Mesothelial cell of epicardium (in vitro differentiated cells): ENCODE data around the gene UNC5A. TPM values are rescaled to one million over a fixed set of nuclear protein-coding genes. Genes with fewer than 3 reads are reported as not detected.

Experiments used
- DNase-seq, 2 experiments: peaks; one replicate each; pipeline ENCODE4 v3.0.0; 2021; ENCODE audit warnings: low spot score in 2 of 2; ENCODE audit not compliant: unreplicated experiment in 2 of 2
- H3K27ac Mint-ChIP-seq: 2 replicates; pipeline ENCODE4 v1.8.0; 2021; ENCODE audit warnings: mixed read lengths
- H3K27me3 Mint-ChIP-seq: 2 replicates; pipeline ENCODE4 v1.8.0; 2021; ENCODE audit warnings: low read depth, mixed read lengths
- H3K36me3 Mint-ChIP-seq: 2 replicates; pipeline ENCODE4 v1.8.0; 2021; ENCODE audit warnings: mixed read lengths
- H3K4me1 Mint-ChIP-seq: 2 replicates; pipeline ENCODE4 v1.8.0; 2021; ENCODE audit warnings: mixed read lengths
- H3K4me3 Mint-ChIP-seq: 2 replicates; pipeline ENCODE4 v1.8.0; 2021; ENCODE audit warnings: mild to moderate bottlenecking, moderate library complexity, mixed read lengths
- H3K9me3 Mint-ChIP-seq: 2 replicates; pipeline ENCODE4 v1.8.0; 2021; ENCODE audit warnings: mixed read lengths
- CTCF ChIP-seq: fragments of 200-600 bp; sonication (generic); IDR thresholded peaks from one replicate; pipeline ENCODE4 v1.5.0; 2021; ENCODE audit warnings: antibody characterized with exemption; ENCODE audit not compliant: unreplicated experiment
- total RNA-seq: library from RNA; stranded (reverse); gene quantifications from 3 replicates; pipeline ENCODE4 v1.2.1, GENCODE V29; 2021

The UNC5A gene
- total RNA-seq, 1 donor from 2014 or later = not detected

- Mint-ChIP-seq H3K27ac (no peak overlapping the region), H3K4me3 (no peak overlapping the region), H3K27me3 (peaks cover 20% of the 10 kb centered on the region), H3K4me1 (no peaks in the 10 kb centered on the region), H3K36me3 (no peaks in the 10 kb centered on the region), H3K9me3 (no peaks in the 10 kb centered on the region)
- TF ChIP-seq CTCF = no peak
- no peak for DNase-seq
Observed at GRCh38 chr5:176894298-176894697, 83.9 kb downstream of the UNC5A start.

GRCh38 chr5:176895831-176896230 lies 85.5 kb downstream of the UNC5A start:
- no peaks in the 10 kb centered on the region for H3K9me3 Mint-ChIP-seq
- H3K36me3 Mint-ChIP-seq = no peaks in the 10 kb centered on the region
- DNase-seq = no peak
- TF ChIP-seq CTCF = no peak
- H3K4me3 Mint-ChIP-seq = no peak overlapping the region
- no peaks in the 10 kb centered on the region for H3K4me1 Mint-ChIP-seq
- H3K27me3 Mint-ChIP-seq = peaks cover 18% of the 10 kb centered on the region
- no peak overlapping the region for H3K27ac Mint-ChIP-seq

- Mint-ChIP-seq H3K9me3 (no peaks in the 10 kb centered on the region), H3K27ac (no peak overlapping the region), H3K36me3 (peaks cover 6% of the 10 kb centered on the region), H3K27me3 (peaks cover 7% of the 10 kb centered on the region), H3K4me3 (no peak overlapping the region), H3K4me1 (no peaks in the 10 kb centered on the region)
- no peak for TF ChIP-seq CTCF
- DNase-seq = no peak
Observed at GRCh38 chr5:176897263-176897662, 86.9 kb downstream of the UNC5A start.

GRCh38 chr5:176899296-176899891 lies 89.0 kb downstream of the UNC5A start, which contains the start of gene HK3:
TSS of gene HK3 (minus strand) at chr5:176899346. CDS start at chr5:176896159, 3,187 bp downstream.
- H3K9me3 Mint-ChIP-seq = no peaks in the 10 kb centered on the region
- H3K4me3 Mint-ChIP-seq = no peak within 1 kb of the TSS
- no peak for TF ChIP-seq CTCF
- H3K27ac Mint-ChIP-seq = no peak within 1 kb of the TSS
- DNase-seq = no peak
- H3K36me3 Mint-ChIP-seq = peaks cover 17% of the 10 kb centered on the region
- peaks cover 1% of the 10 kb centered on the region for H3K27me3 Mint-ChIP-seq
- H3K4me1 Mint-ChIP-seq = no peaks in the 10 kb centered on the region

- Mint-ChIP-seq H3K4me1 (no peaks in the 10 kb centered on the region), H3K36me3 (peaks cover 21% of the 10 kb centered on the region), H3K27ac (no peak overlapping the region), H3K27me3 (peaks cover 1% of the 10 kb centered on the region), H3K4me3 (no peak overlapping the region), H3K9me3 (no peaks in the 10 kb centered on the region)
- no peak for DNase-seq
- TF ChIP-seq CTCF = no peak
Observed at GRCh38 chr5:176899946-176900779, 89.8 kb downstream of the UNC5A start.
